GM10248 (cell line): ENCODE measurements around the gene FFAR1.

Experiments used
- CTCF ChIA-PET: fragments of 300-600 bp; sonication (Branson Sonifier 250); formaldehyde crosslinking; extraction: SDS; loops from one replicate; lab custom pipeline; 2021; ENCODE audit warnings: antibody characterized with exemption; lab: Yijun Ruan, JAX
- POLR2A ChIA-PET: fragments of 350-650 bp; sonication (Branson Sonifier 250); formaldehyde crosslinking; extraction: SDS; loops from one replicate; lab custom pipeline; 2020; ENCODE audit warnings: antibody characterized with exemption; lab: Yijun Ruan, JAX
- DNase-seq: peaks from one replicate; pipeline ENCODE4 v3.0.0; 2012; ENCODE audit errors: extremely low spot score
- TF ChIP-seq, protein P1 (sequence below): IDR thresholded peaks from 2 replicates; pipeline ENCODE4 v1.5.1; 2012; ENCODE audit warnings: mild to moderate bottlenecking, low read depth; ENCODE audit errors: extremely low read depth, missing control alignments, control extremely low read depth

The FFAR1 gene

DNA sequence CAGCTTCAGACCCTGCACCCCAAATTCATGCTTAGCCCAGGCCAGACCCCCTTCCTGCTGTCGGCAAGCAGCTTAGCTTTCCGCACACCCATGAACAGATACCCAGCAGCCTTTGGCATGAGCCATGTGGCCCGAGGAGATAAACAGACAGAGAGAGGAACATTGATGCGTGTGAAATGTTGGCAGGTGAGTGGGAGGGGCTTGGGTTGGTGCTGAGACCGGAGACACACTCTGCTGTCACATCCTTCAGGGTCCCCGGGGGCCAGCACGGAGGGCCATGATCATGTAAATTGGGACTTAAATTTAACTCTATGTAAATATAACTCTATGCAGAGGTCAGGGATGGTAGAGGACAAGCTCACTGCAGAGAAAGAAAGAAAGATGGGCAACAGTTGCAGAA, 17.2 kb upstream of the FFAR1 start:
- DNase-seq: peak; percentile 82
- ChIA-PET CTCF (interaction anchor here (0.8 to 4.4 kb wide), 7 partner anchors 16 to 180 kb away, joined by 3 to 26 read pairs (median 3); partner anchors contain the start of gene FFAR1), POLR2A (interaction anchor here (1.2 kb wide), 1 partner anchor 14 kb away, joined by 3 read pairs; no protein-coding TSS in a partner anchor)
- TF ChIP-seq, protein P1, sequence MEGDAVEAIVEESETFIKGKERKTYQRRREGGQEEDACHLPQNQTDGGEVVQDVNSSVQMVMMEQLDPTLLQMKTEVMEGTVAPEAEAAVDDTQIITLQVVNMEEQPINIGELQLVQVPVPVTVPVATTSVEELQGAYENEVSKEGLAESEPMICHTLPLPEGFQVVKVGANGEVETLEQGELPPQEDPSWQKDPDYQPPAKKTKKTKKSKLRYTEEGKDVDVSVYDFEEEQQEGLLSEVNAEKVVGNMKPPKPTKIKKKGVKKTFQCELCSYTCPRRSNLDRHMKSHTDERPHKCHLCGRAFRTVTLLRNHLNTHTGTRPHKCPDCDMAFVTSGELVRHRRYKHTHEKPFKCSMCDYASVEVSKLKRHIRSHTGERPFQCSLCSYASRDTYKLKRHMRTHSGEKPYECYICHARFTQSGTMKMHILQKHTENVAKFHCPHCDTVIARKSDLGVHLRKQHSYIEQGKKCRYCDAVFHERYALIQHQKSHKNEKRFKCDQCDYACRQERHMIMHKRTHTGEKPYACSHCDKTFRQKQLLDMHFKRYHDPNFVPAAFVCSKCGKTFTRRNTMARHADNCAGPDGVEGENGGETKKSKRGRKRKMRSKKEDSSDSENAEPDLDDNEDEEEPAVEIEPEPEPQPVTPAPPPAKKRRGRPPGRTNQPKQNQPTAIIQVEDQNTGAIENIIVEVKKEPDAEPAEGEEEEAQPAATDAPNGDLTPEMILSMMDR: no peak

DNA sequence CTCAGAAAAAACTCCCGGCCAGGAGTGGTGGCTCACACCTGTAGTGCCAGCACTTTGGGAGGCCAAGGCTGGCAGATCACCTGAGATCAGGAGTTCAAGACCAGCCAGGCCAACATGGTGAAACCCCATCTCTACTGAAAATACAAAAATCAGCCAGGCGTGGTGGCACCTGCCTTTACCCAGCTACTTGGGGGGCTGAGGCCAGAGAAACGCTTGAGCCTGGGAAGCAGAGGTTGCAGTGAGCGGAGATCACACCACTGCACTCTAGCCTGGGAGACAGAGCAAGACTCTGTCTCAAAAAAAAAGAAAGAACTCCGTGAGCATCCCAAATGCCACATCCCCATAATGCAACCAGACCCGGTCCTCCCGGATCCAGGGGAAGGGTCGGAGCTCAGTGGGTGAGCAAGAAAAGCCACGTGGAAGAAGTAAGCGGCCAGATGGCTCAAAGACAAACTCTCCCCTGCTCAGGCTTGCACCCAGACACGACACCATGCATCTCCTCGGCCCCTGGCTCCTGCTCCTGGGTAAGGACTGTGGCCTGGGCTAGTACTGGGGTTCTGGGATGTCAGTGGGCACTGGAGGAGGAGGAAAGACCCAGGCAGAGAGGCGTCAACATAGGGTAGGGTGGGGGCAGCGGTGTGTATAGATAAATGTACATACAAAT, 16.0 kb upstream of the FFAR1 start:
- TF ChIP-seq, protein P1: no peak
- CTCF ChIA-PET: interaction anchor here (1.0 to 4.4 kb wide), 7 partner anchors 8 to 178 kb away, joined by 3 to 26 read pairs (median 8); partner anchors contain the start of genes FFAR1 and USF2
- POLR2A ChIA-PET: interaction anchor here (0.6 to 1.3 kb wide), 4 partner anchors 11 to 16 kb away, joined by 3 to 5 read pairs (median 3); partner anchors contain the start of gene FFAR1
- no peak for DNase-seq

DNA sequence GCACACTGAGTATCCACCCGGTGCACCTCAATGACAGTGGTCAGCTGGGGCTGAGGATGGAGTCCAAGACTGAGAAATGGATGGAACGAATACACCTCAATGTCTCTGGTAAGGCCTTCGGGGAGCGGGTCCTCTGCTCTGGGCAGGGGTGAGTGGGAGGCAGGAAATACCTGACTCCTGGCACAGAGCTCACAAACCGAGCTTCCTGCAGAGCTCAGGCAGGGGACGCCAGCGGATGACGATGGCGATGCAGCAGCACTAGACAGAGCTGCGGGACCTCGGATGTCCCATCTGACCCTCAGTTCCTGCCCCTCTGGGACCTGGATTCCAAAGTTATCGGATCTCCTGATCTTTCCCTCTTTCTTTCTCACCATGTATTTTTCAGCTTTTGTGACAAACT, 14.9 kb upstream of the FFAR1 start:
- CTCF ChIA-PET: interaction anchor here (0.8 to 4.4 kb wide), 8 partner anchors 10 to 362 kb away, joined by 3 to 26 read pairs (median 9); partner anchors contain the start of genes FFAR1 and USF2
- TF ChIP-seq, protein P1: peak; percentile 18
- DNase-seq: no peak
- POLR2A ChIA-PET: interaction anchor here (0.6 to 2.0 kb wide), 5 partner anchors 9 to 14 kb away, joined by 3 to 10 read pairs (median 5); partner anchors contain the start of gene FFAR1

DNA sequence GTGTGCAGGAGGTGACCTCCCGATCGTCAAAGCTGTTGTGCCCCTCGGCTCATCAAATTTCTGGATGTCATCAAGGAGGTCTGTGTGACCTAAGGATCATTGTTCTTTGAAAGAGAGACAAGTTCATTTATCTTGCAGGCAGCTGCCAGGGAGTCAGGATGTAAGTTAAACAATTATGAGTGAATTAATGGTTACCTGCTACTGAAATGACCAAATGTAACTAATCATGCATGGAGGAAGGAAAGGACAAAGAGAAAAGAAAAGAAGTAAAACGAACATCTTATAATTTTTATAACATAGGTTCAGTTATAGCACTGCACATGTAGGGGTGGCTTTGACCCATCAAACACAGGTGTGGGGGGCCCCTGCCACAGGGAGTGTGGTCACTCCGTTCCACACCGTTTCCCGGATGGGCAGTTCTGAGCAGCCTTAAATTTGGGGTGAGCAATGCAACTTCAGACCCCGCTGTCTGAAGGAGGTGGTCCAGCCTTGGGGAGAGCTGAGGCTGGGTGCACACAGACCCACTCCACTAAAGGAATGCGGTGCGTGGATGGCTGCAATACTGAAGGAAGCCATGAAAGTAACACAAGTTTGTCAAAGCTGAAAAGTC, 13.5 kb upstream of the FFAR1 start:
- POLR2A ChIA-PET: interaction anchor here (0.6 to 2.0 kb wide), 10 partner anchors 11 to 1463 kb away, joined by 3 to 10 read pairs (median 4); partner anchors contain the start of gene FFAR1
- DNase-seq: peak; percentile 15
- CTCF ChIA-PET: interaction anchor here (2.7 to 4.4 kb wide), 4 partner anchors 11 to 65 kb away, joined by 8 to 26 read pairs (median 16); partner anchors contain the start of genes FFAR1 and USF2
- TF ChIP-seq, protein P1: no peak

DNA sequence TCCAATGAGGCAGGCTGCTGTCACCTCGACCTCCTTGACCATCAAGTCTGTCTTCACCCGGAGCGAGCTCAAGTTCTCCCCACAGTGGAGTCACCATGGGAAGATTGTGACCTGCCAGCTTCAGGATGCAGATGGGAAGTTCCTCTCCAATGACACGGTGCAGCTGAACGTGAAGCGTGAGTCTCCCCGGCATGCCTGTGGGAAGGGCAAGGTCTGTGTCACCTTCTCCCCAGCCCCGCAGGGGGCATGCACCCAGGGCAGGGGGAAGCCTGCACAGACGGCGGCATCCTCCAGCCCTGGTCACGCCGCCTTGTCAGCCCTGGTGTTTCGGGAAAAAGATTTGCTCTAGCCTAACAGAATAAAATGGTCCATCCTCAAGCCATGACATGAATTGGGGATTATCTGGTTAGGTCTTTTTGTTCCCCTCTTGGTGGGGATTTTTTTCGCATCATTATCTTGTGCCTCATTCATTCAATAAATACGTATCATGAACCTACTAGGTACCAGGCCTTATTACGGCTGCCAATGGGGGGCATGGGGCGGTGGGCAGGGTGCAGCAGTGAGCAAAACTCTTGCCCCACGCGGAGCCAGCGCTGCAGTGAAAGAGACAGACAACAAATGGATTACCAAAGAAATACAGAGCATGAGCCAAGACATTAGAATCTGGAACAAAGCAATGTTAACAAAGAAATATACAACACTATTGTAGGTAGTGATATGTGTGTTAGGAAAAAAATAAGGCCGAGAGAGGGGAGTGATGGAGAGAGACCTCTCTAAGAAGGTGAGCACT, 11.3 kb upstream of the FFAR1 start:
- ChIA-PET POLR2A (interaction anchor here (0.6 to 1.0 kb wide), 2 partner anchors 9 to 10 kb away, joined by 3 to 8 read pairs; no protein-coding TSS in a partner anchor), CTCF (interaction anchor here (1.0 to 4.2 kb wide), 2 partner anchors 17 to 41 kb away, joined by 3 to 19 read pairs; no protein-coding TSS in a partner anchor)
- TF ChIP-seq, protein P1: no peak
- no peak for DNase-seq
